Neutrophil (primary cell): ENCODE data around the gene MS4A15.
"Not testable (repeated sequence)": the region's sequence is repeated elsewhere in the genome, so short reads cannot be mapped to it uniquely, and the experiment has no call there.

Source experiments
- H3K27ac ChIP-seq: fragments of 200-600 bp; sonication (generic); 2 replicates; pipeline ENCODE4 v1.5.1; 2016; ENCODE audit warnings: mild to moderate bottlenecking, moderate library complexity
- H3K27me3 ChIP-seq: fragments of 200-600 bp; sonication (generic); 2 replicates; pipeline ENCODE4 v1.6.0; 2016; ENCODE audit warnings: mild to moderate bottlenecking
- H3K36me3 ChIP-seq: fragments of 200-600 bp; sonication (generic); 2 replicates; pipeline ENCODE4 v1.5.1; 2017
- H3K4me1 ChIP-seq, 2 experiments: fragments of 200-600 bp in 1 of 2; sonication (generic) in 1 of 2; 1 replicate in 1 of 2; 2 replicates in 1 of 2; pipeline versions ENCODE4 v1.5.1 to v1.6.1; 2013 to 2016; ENCODE audit warnings: low read depth in 1 of 2, low read length in 1 of 2, mild to moderate bottlenecking in 1 of 2, moderate library complexity in 1 of 2; ENCODE audit not compliant: control insufficient read depth in 1 of 2, insufficient read depth in 1 of 2
- H3K4me3 ChIP-seq, 2 experiments: fragments of 200-600 bp in 1 of 2; sonication (generic) in 1 of 2; 1 replicate in 1 of 2; 2 replicates in 1 of 2; pipeline ENCODE4 v1.5.1; 2013 to 2016; ENCODE audit warnings: low read depth in 1 of 2, low read length in 1 of 2, mild to moderate bottlenecking in 1 of 2, moderate library complexity in 1 of 2
- H3K9me3 ChIP-seq: fragments of 200-600 bp; sonication (generic); 2 replicates; pipeline ENCODE4 v1.5.1; 2016
- CTCF ChIP-seq: fragments of 200-600 bp; sonication (generic); IDR thresholded peaks from 2 replicates; pipeline ENCODE4 v1.5.1; 2016; ENCODE audit warnings: antibody characterized with exemption

MS4A15 gene

GRCh38 chr11:60754887-60755286 is 1.8 kb upstream of the MS4A15 start:
- Histone ChIP-seq H3K9me3 (no peaks in the 10 kb centered on the region), H3K36me3 (no peaks in the 10 kb centered on the region), H3K4me3 (no peak overlapping the region), H3K4me1 (peaks cover 0 to 3% of the 10 kb centered on the region in 2 experiments), H3K27ac (no peak overlapping the region), H3K27me3 (peaks cover 40% of the 10 kb centered on the region)
- TF ChIP-seq CTCF = no peak

GRCh38 chr11:60757231-60757800 is 649 bp downstream of the MS4A15 start:
- Histone ChIP-seq H3K4me3 (no peak overlapping the region), H3K4me1 (peaks cover 0 to 3% of the 10 kb centered on the region in 2 experiments), H3K9me3 (no peaks in the 10 kb centered on the region), H3K27ac (no peak overlapping the region), H3K27me3 (peaks cover 35% of the 10 kb centered on the region), H3K36me3 (no peaks in the 10 kb centered on the region)
- TF ChIP-seq CTCF = no peak

- H3K27ac ChIP-seq, H3K36me3 ChIP-seq, H3K4me3 ChIP-seq, H3K4me1 ChIP-seq, H3K9me3 ChIP-seq: not testable (repeated sequence)
- peaks cover 25% of the 10 kb centered on the region for H3K27me3 ChIP-seq
Observed at GRCh38 chr11:60758671-60759070, 2.0 kb downstream of the MS4A15 start.

GRCh38 chr11:60759438-60760225 is 3.0 kb downstream of the MS4A15 start:
- H3K4me1 ChIP-seq, H3K27ac ChIP-seq, H3K36me3 ChIP-seq, H3K4me3 ChIP-seq, H3K9me3 ChIP-seq: not testable (repeated sequence)
- peaks cover 25% of the 10 kb centered on the region for H3K27me3 ChIP-seq

GRCh38 chr11:60761436-60762190 is 4.9 kb downstream of the MS4A15 start:
- Histone ChIP-seq H3K36me3 (no peaks in the 10 kb centered on the region), H3K4me1 (peaks cover 0 to 3% of the 10 kb centered on the region in 2 experiments), H3K4me3 (no peak overlapping the region), H3K27me3 (peaks cover 25% of the 10 kb centered on the region), H3K27ac (no peak overlapping the region), H3K9me3 (no peaks in the 10 kb centered on the region)
- no peak for TF ChIP-seq CTCF

- H3K27ac ChIP-seq = no peak overlapping the region
- H3K4me1 ChIP-seq = peaks cover 0 to 3% of the 10 kb centered on the region in 2 experiments
- no peak for TF ChIP-seq CTCF
- peaks cover 27% of the 10 kb centered on the region for H3K27me3 ChIP-seq
- H3K9me3 ChIP-seq = no peaks in the 10 kb centered on the region
- H3K4me3 ChIP-seq = no peak overlapping the region
- H3K36me3 ChIP-seq = no peaks in the 10 kb centered on the region
Observed at GRCh38 chr11:60762851-60763691, 6.4 kb downstream of the MS4A15 start.
